ENCODE data around the gene RNF20. TPM values are rescaled to one million over a fixed set of nuclear protein-coding genes. Genes with fewer than 3 reads are reported as not detected.

Gene RNF20
- total RNA-seq, 2 donors from 2014 or later = 29.8 to 34.9 TPM

Other genes with a start within 250 kb of the RNF20 start
- gene BAAT, start 148.8 kb upstream of the RNF20 start, total RNA-seq = not detected
- gene MRPL50, start 135.2 kb upstream of the RNF20 start, total RNA-seq = 1 to 10 TPM; 6.6 TPM
- gene ZNF189, start 135.0 kb upstream of the RNF20 start, total RNA-seq = 1 to 10 TPM; 6.3 to 8.3 TPM
- gene ALDOB, start 98.1 kb upstream of the RNF20 start, total RNA-seq = not detected
- gene PPP3R2, start 61.1 kb downstream of the RNF20 start, total RNA-seq = not detected
- gene GRIN3A, start 204.8 kb downstream of the RNF20 start, total RNA-seq = not detected

All from T-helper 17 cell (primary cell).